Measurements from ENCODE around the gene LIF.

The LIF gene

GRCh38 chr22:30211124-30211820 is 35.3 kb downstream of the LIF start:
- no peak overlapping the region for H3K4me3 ChIP-seq (ENCODE audit: insufficient read depth, low read length, poor library complexity, severe bottlenecking)
- H3K27ac ChIP-seq (ENCODE audit: low read depth, low read length) = no peak overlapping the region
- H3F3A ChIP-seq (ENCODE audit: insufficient read depth) = no peaks in the 10 kb centered on the region
- H3K9me2 ChIP-seq (replicated peaks; ENCODE audit: insufficient read depth, low read length) = no peaks in the 10 kb centered on the region
- no peaks in the 10 kb centered on the region for H3K27me3 ChIP-seq (ENCODE audit: low read length)
- H3K36me3 ChIP-seq (ENCODE audit: low read length) = no peaks in the 10 kb centered on the region
- H3K9ac ChIP-seq (ENCODE audit: low read length) = no peak overlapping the region
- no peaks in the 10 kb centered on the region for H3K9me3 ChIP-seq (ENCODE audit: insufficient read depth, low read length)
- no peaks in the 10 kb centered on the region for H3K79me2 ChIP-seq (ENCODE audit: insufficient read depth, low read length)
- no peak overlapping the region for H3K4me2 ChIP-seq (ENCODE audit: low read depth, low read length, poor library complexity, severe bottlenecking)
- no peaks in the 10 kb centered on the region for H4K20me1 ChIP-seq (ENCODE audit: low read depth, low read length)
- TF ChIP-seq EZH2phosphoT487 (conservative IDR thresholded peaks at IDR 0.05; ENCODE audit: low read length) = no peak
- TF ChIP-seq CTCF (IDR thresholded peaks at IDR 0.05; ENCODE audit: insufficient read depth, low read length, poor library complexity, severe bottlenecking) = no peak
- H2AFZ ChIP-seq (ENCODE audit: low read depth, low read length, severe bottlenecking) = no peak overlapping the region

- H3K79me2 ChIP-seq (ENCODE audit: insufficient read depth, low read length) = no peaks in the 10 kb centered on the region
- H4K20me1 ChIP-seq (ENCODE audit: low read depth, low read length) = no peaks in the 10 kb centered on the region
- H3K27me3 ChIP-seq (ENCODE audit: low read length) = no peaks in the 10 kb centered on the region
- H3F3A ChIP-seq (ENCODE audit: insufficient read depth) = no peaks in the 10 kb centered on the region
- no peak overlapping the region for H3K27ac ChIP-seq (ENCODE audit: low read depth, low read length)
- no peaks in the 10 kb centered on the region for H3K9me2 ChIP-seq (replicated peaks; ENCODE audit: insufficient read depth, low read length)
- no peaks in the 10 kb centered on the region for H3K36me3 ChIP-seq (ENCODE audit: low read length)
- no peaks in the 10 kb centered on the region for H3K9me3 ChIP-seq (ENCODE audit: insufficient read depth, low read length)
- H2AFZ ChIP-seq (ENCODE audit: low read depth, low read length, severe bottlenecking) = no peak overlapping the region
- no peak overlapping the region for H3K9ac ChIP-seq (ENCODE audit: low read length)
- TF ChIP-seq EZH2phosphoT487 (conservative IDR thresholded peaks at IDR 0.05; ENCODE audit: low read length) (no peak), CTCF (IDR thresholded peaks at IDR 0.05; ENCODE audit: insufficient read depth, low read length, poor library complexity, severe bottlenecking) (no peak)
- no peak overlapping the region for H3K4me2 ChIP-seq (ENCODE audit: low read depth, low read length, poor library complexity, severe bottlenecking)
- no peak overlapping the region for H3K4me3 ChIP-seq (ENCODE audit: insufficient read depth, low read length, poor library complexity, severe bottlenecking)
These were observed 36.2 kb downstream of the LIF start for GRCh38 chr22:30210235-30210909.

- no peak overlapping the region for H3K27ac ChIP-seq (ENCODE audit: low read depth, low read length)
- no peaks in the 10 kb centered on the region for H3K9me2 ChIP-seq (replicated peaks; ENCODE audit: insufficient read depth, low read length)
- no peaks in the 10 kb centered on the region for H3K36me3 ChIP-seq (ENCODE audit: low read length)
- no peaks in the 10 kb centered on the region for H3F3A ChIP-seq (ENCODE audit: insufficient read depth)
- TF ChIP-seq EZH2phosphoT487 (conservative IDR thresholded peaks at IDR 0.05; ENCODE audit: low read length) (no peak), CTCF (IDR thresholded peaks at IDR 0.05; ENCODE audit: insufficient read depth, low read length, poor library complexity, severe bottlenecking) (no peak)
- no peak overlapping the region for H3K9ac ChIP-seq (ENCODE audit: low read length)
- no peaks in the 10 kb centered on the region for H3K9me3 ChIP-seq (ENCODE audit: insufficient read depth, low read length)
- H3K27me3 ChIP-seq (ENCODE audit: low read length) = no peaks in the 10 kb centered on the region
- H3K4me3 ChIP-seq (ENCODE audit: insufficient read depth, low read length, poor library complexity, severe bottlenecking) = no peak overlapping the region
- H4K20me1 ChIP-seq (ENCODE audit: low read depth, low read length) = no peaks in the 10 kb centered on the region
- H3K4me2 ChIP-seq (ENCODE audit: low read depth, low read length, poor library complexity, severe bottlenecking) = no peak overlapping the region
- no peaks in the 10 kb centered on the region for H3K79me2 ChIP-seq (ENCODE audit: insufficient read depth, low read length)
- no peak overlapping the region for H2AFZ ChIP-seq (ENCODE audit: low read depth, low read length, severe bottlenecking)
These were observed 36.9 kb downstream of the LIF start for GRCh38 chr22:30209642-30210041.
